GM15510 (cell line): ENCODE measurements around the gene VPS36.

ENCODE experiments used
- POLR2A ChIP-seq: IDR thresholded peaks from 3 replicates; pipeline ENCODE4 v1.6.1; 2011; ENCODE audit warnings: borderline replicate concordance; ENCODE audit not compliant: insufficient read length; ENCODE audit errors: extremely low read depth

The VPS36 gene

GRCh38 chr13:52446265-52446664 lies 4.2 kb downstream of the VPS36 start:
- no peak for TF ChIP-seq POLR2A

- TF ChIP-seq POLR2A: no peak
Measured at GRCh38 chr13:52432456-52432855, 18.0 kb downstream of the VPS36 start.

GRCh38 chr13:52428295-52428694 lies 22.1 kb downstream of the VPS36 start:
- no peak for TF ChIP-seq POLR2A

- no peak for TF ChIP-seq POLR2A
Measured at GRCh38 chr13:52421216-52421615, 29.2 kb downstream of the VPS36 start.

GRCh38 chr13:52419080-52419479 lies 31.4 kb downstream of the VPS36 start:
- no peak for TF ChIP-seq POLR2A

- no peak for TF ChIP-seq POLR2A
Measured at GRCh38 chr13:52414963-52415362, 35.5 kb downstream of the VPS36 start.

- no peak for TF ChIP-seq POLR2A
Measured at GRCh38 chr13:52414051-52414450, 36.4 kb downstream of the VPS36 start.

GRCh38 chr13:52412128-52412527 lies 38.3 kb downstream of the VPS36 start:
- no peak for TF ChIP-seq POLR2A

GRCh38 chr13:52411629-52412028 lies 38.8 kb downstream of the VPS36 start:
- TF ChIP-seq POLR2A: no peak

- no peak for TF ChIP-seq POLR2A
Measured at GRCh38 chr13:52406629-52407028, 43.8 kb downstream of the VPS36 start.

GRCh38 chr13:52405767-52406494 lies 44.5 kb downstream of the VPS36 start, which contains the start of gene THSD1:
THSD1 (minus strand) TSS chr13:52406172; CDS start chr13:52402600, 3,572 bp downstream.
- TF ChIP-seq POLR2A: no peak

GRCh38 chr13:52405369-52405766 lies 45.1 kb downstream of the VPS36 start:
- TF ChIP-seq POLR2A: no peak

GRCh38 chr13:52399708-52400107 lies 50.7 kb downstream of the VPS36 start:
- TF ChIP-seq POLR2A: no peak

- no peak for TF ChIP-seq POLR2A
Measured at GRCh38 chr13:52399046-52399445, 51.4 kb downstream of the VPS36 start.

- TF ChIP-seq POLR2A: no peak
Measured at GRCh38 chr13:52395704-52396103, 54.7 kb downstream of the VPS36 start.

GRCh38 chr13:52394586-52394985 lies 55.8 kb downstream of the VPS36 start:
- TF ChIP-seq POLR2A: no peak
